Thyroid gland (tissue), 4 donors: ENCODE results near the gene SORL1-AS1.

Experiments used
- CTCF ChIP-seq, 6 experiments: fragments of 200-600 bp in 3 of 6; fragments of 450-650 bp in 3 of 6; sonication (generic) in 3 of 6; IDR thresholded peaks; one replicate each; pipeline ENCODE4 v1.5.1; 2016 to 2019; ENCODE audit warnings: antibody characterized with exemption in 6 of 6, mild to moderate bottlenecking in 2 of 6, inconsistent platforms in 1 of 6, moderate library complexity in 1 of 6
- POLR2A ChIP-seq, 2 donors: fragments of 450-650 bp; IDR thresholded peaks; one replicate each; pipeline ENCODE4 v1.6.1; 2017; ENCODE audit warnings: antibody characterized with exemption in 2 of 2, mild to moderate bottlenecking in 2 of 2, moderate library complexity in 1 of 2

- no peak for TF ChIP-seq CTCF (IDR thresholded peaks at IDR 0.05)
- no peak for TF ChIP-seq POLR2A (IDR thresholded peaks at IDR 0.05)
Measured at GRCh38 chr11:121473064-121473777, 20.5 kb upstream of the SORL1-AS1 start.
